Fibroblast of upper back skin (primary cell): ENCODE results near the gene WNK2.
"Not testable (repeated sequence)": the region's sequence is repeated elsewhere in the genome, so short reads cannot be mapped to it uniquely, and the experiment has no call there.

ENCODE experiments used
- DNase-seq: peaks from one replicate; pipeline ENCODE4 v3.0.0-alpha.2; 2013

The WNK2 gene

DNA sequence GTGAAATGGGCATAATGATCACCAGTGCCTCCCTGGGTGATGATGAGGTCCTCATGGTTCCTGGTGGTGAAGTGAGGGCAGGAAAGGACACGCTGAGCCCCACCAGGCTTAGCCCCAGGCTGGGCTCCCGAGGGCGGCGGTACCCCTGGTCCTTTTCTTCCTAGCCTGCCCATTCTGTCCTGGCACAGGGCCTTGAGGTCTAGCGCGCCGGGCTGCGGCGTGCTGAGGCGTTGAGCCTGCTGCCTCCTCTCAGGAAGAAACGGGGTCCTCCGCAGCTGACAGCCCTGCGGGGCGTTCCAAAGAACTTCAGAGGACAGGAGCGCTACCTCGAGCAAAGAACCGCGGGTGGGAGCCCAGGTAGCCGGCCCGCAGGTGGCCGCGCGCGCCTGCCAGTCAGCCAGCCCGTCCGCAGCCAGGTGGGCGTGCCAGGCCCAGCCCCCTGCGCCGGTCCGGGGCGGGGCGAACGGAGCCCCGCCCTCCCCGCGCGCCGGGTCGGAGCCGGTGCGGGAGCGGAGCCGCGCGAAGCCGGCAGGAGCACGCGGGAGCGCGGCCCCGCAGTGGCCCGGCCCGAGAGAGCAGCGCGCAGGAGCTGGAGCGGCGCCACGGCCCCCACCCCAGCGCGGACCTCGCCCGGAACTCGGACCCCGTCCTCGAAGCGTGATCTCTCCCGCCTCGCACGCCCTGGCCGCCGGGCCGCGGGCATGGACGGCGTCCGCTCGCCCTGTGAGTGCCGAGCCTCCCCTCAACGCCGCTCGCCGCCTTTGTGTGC, at the start of gene WNK2:
WNK2 (plus strand) TSS at position 477 of the 769 bp plus-strand sequence. CDS start 791 bp downstream, outside the sequence.
- no peak for DNase-seq

DNA sequence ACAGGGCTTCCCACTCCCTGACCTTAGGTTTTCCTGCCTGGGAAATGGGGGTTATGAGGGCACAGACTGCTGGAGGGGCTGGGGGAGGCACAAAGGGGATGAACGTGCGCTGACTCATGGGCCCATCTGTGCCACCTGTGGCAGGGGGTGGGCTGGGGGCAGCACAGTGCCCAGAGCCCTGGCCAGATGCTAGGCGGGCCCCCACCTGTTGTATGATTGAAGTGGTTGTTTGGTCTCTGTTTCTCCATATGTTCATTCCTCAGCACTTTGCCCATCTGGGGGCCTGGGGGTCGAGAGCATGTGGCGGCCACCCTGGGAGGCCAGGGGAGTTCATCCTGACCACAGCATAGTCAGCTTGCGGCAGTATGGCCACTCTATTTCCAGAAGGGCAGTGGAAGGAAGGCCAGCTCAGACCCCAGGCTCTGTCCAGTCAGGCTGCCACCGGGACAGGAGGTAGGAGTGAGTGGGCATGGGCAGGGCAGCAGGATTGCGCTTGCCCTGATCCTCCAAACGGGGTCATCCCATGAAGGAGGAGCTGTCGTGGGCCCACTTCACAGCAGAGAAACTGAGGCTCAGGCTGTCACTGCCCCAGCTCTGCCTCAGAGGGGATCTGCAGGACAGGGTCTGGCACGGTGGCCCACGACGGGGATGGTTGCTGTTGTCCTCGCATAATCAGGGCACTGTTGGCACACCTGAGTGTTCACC, 49.0 kb upstream of the WNK2 start:
- DNase-seq = no peak

DNA sequence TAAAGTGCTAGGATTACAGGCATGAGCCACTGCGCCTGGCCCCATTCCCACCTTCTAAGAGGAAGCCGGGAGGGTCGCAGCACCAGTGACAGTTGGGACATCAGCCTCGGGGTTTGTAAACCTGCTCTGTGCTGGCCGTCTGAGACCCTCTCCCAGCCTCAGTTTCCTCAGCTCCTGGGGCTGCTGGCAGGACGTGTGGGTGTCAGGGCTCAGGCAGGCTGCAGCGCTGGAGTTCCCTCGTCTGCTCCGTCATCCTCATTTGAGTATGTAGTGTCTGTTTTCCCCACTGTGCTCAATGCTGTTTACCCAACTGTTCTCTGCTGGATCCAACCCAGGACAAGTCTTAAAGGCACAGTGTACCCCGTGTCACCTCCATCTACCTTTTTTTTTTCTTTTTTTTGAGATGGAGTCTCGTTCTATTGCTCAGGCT, 47.9 kb upstream of the WNK2 start:
- DNase-seq = no peak

DNA sequence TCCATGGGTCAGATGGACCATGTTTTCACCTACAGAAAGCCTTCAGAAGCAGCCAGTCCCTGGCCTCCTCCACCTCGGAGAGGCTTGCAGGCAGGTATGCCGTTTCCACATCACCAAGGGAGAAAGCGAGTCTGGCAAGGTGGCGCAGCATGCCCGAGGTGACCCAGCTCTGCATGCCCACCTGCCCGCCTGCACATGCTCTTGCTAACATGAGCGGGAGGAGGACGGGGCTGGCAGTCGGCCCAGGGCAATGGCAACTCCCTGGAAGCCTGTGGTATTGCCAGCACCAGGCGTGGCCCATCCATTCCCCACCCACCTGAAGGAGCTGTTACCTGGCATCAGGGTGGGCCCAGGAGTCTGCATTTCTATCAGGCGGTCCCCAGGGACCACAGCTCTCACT, 46.6 kb upstream of the WNK2 start:
- no peak for DNase-seq

DNA sequence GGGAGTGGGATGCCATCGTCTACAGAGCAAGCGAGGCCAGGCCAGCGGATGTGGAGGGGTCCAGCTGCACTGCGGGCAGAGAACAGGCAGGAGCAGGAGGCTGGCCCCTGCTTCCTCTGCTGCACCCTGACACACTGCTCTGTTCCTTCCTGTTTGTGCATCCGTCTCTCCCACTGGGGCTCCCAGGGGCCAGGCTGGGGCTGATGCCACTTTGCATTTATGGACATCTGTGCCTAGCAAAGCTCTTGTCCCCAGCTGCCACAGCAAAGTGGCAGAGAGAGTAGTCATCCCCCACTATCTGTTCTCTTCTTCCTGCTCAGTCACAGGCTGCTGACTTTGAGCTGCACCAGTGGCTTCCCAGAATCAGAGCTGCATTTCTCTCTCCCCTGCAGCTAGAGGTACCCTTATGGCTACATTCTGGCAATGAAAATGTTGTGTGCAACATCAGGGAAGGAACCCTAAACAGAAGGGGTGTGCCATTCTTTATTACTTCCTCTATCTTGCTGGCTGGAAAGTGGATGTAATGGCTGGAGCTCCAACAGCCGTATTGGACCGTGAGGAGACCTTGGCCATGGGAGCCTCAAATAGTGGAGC, 45.7 kb upstream of the WNK2 start:
- DNase-seq = no peak

DNA sequence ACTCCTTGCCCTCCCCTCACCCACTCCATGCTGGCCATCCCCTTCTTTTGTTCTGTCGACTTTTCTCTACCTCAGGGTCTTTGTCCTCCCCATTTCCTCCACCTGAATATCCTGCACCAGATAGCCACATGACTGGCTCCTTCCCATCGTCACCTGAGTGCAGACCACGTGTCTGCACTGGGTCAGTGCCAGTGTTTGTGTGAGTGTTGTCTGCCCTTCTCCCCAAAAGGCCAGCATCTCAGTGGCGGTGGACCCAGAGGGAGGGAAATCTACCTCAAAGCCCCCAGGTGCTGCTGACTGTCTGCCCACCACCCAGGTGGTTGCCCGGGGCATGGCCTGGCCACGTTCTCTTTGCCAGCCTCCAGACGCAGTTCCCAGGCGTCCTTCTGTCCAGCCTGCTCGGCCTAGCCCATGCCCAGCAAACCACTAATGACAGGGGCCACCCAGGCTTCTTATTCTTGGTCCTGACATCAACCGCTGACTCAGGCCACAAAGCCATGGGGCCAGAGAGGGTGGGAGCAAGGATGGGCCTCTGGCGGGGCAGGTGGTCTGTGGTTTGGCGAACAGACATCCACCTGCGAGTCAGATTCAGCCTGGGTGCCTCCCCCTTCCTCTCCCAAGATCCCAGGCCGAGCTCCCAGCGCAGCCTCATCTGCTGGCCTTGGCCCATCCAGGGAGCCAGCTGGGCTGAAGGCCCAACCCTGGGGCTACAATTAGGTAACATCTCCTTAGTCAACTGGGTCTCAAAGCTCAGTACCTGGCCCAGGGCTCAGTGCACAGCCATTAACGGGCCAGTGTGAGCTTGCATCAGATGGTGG, 44.4 kb upstream of the WNK2 start:
- DNase-seq = no peak

DNA sequence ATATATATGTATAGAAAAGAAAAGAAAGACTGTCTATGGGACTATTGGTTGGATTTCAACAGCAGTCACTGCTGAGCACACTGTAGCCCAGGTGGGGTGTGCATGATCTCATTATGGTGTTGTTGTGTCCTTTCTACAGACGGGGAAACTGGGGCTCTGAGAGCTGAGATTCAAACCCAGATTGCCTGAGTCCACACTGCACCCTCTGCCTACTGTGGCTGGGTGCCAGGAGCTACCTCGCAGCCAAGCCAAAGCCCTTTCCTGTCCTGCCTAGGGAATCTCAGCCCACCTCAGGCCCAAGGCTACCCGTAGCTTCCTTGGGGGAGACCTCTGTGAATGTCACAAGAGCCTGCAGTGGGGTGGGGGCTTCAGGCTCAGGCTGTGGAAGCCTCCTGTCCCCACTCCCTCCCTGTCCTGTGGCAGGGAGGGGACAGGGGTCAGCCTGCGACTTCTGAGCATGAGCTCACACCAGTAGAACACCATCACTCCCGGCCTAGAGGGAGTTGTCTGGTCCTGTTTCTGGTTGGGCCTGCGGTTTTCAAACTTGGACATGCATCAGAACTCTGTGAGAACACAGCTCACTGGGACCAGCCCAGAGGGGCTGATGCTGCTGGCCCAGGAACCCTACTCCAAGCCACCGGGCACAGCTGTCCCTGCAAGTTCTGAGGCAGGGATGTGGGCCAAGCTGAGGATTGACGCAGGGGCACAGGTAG, 42.0 kb upstream of the WNK2 start:
- DNase-seq = no peak

DNA sequence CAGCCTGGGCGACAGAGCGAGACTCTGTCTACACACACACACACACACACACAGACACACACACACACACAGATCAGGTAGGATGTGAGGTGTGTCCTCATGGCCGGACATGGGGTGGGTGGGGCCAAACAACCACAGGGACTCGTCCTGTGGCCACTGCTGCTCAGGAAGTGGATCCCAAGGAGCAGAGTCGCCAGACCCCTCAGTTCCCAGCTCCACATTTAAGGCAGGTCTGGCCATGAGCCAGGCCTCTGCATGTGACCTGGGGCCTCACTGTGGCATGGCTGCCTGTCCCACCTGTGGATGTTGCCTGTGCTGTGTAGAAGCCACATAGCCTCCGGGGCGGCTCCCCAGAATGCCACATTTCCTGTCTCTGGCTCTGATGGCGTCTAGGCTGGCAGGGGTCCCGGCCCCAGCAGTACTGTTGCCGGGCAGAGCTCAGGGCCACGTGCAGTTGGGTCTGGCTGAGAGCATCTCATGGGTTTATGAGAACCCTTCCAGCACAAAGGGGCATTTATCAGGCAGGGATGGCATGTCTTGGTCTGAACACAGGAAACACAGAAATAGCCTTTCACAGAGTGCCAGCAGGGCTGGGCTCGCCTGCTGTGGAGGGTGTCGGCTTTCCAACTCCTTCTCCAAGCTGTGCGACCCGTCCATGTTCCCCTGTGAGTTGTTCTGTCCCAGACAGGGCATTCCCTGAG, 40.0 kb upstream of the WNK2 start:
- no peak for DNase-seq

DNA sequence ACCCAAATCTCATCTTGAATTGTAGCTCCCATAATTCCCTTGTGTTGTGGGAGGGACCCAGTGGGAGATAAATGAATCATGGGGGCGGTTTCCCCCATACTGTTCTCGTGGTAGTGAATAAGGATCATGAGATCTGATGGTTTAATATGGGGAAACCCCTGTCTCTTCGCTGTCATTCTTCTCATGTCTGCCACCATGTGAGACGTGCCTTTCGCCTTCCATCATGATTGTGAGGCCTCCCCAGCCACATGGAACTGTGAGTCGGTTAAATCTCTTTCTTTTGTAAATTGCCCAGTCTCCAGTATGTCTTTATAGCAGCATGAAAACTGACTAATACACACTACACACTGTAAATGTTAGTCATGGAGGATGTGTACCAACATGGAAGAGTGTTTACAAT, 37.2 kb upstream of the WNK2 start:
- DNase-seq = not testable (repeated sequence)

DNA sequence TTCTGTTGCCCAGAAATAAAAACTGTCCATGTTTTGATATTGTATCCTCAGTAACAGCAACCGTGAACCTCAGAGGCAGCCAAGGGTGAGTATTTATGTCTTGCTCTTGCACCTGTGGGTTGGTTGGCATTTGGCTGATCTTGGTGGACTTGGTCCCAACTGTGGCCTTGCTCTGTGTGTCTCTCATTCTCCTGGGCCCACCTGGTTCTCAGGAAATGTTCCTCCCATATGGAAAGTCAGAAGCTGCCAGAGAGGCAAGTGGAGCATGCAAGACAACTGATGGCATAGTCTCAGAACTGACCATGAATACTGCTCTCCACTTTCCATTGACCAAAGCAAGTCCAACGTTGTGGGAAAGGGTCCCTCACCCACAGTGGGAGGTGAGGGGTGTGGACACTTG, 36.3 kb upstream of the WNK2 start:
- no peak for DNase-seq

DNA sequence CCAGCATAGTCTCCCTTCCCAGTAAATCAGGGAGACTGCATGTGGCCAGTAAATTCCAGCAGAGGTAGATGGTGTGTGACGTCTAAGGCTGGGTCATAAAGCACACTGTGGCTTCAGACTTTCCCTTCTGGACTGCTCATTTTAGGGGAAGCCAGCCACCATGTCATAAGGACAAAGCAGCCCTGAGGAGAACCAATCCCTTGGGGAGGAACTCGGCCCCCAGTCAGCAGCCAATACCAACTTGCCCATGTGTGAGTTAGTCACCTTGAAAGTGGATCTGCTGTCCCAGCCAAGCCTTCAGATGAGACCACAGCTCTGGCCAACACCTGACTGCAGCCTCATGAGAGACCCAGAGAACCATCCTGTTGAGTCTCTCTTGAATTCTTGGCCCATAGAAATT, 35.2 kb upstream of the WNK2 start:
- DNase-seq = no peak

DNA sequence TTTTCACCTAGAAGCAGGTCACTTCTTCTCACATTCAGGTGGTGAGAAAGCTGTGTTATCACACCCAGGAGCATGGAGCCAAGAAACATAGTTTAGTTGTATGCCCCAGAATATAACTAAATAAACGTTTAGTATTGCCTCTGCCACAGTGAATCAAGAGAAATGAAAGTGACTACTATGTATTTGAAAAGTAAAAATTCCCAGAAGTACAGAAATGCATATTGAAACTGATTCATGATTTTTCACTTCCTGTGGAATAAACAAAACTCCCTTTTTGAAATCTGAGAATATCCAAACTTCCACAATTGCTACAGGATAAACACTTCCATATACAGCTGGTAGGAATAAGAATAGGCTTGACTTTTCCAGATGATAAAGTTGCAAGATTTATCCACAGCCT, 34.6 kb upstream of the WNK2 start:
- no peak for DNase-seq

DNA sequence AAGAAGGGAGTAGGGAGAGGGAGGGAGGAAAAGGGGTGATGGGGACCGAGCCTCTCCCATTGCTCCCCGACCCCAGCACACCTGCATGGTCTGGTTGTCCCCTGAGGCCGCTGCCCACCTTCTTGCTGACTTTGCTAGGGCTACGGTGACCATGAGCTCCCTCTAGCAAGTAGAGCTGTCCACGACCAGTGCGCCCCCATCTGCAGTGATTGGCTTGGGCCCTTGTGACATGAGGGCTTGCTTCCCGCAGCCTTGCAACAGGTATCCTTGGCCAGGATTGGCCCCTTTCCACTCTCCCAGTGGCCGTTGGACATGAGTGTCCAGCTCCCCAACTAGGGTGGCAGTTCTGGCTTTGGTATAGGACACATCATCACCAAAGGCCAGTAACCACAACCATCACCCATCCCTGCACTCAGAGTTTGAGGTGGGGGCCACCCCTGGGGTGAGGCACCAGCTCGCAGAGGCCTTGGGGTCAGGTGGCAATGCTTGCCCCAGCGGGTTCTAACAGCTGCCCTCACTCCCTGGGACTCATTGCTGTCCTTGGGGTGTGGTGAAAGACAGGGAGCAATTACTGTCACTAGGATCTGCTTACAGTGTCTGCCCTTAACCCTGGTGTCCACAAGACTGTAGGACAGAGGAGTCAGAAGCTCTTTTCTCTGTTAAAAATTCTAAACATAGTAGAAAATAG, 32.7 kb upstream of the WNK2 start:
- DNase-seq = no peak

DNA sequence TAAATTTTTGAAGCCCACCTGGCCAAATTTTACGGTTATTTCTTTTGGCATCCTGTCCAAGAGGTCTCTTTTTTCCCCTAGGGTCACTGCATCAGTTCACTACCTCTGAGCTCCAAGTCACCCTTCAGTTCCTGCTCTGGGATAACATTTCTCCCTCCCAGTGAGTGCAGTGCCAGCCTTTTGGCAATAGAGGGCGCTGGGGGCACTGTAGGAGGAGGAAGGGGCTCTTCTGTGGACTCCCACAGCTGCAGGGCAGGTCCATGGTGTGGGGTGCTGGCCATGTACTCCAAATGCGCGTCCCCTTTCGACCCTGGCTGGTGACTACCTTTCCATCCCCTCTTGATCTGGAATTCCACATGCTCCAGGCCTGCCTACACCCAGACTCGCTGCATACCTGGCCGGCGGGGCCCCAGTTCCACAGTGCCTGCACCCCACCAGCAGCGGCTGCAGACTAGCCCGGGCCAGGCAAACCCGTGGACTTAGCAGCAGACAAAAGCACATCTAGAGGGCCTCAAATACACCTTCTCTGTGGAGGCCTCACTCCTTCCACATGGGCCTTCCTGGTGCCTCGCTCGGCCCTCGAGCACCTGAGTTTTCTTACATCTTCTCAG, 29.5 kb upstream of the WNK2 start:
- no peak for DNase-seq

DNA sequence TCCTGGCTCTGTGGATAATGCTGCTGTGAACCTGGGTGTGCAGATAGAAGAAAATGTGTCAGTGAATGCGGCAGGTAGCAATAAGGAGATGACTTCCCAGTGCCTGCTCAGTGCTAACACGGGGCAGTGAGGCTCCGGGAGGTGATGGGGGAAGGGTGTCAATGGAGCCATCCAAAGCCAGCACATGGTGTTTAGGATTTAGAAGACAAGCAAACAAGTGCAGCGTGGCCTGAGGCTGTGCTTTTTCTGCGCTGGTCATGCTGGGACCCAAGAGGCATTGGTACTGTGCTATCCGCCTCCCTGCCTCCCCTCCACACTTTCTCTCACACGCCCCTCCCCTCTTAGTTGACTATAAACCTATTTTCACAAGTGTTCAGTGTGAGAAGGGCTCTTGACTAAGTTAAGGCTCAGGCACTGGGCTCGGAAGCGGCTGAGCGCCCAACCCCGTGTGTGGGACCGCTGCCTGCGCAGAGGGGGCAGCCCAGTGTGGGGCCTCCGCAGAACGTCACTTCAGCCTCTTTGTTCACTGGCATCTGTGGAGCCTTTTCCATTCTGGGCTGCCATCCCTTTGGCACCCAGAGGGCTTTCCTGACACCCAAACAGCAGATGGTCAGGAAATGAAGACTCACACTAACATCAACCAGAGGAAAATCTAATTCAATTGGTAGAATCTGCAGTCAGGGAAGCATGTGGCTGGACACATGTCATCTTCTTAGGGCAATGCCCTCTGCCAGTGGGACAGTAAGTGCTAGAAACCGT, 28.0 kb upstream of the WNK2 start:
- no peak for DNase-seq

DNA sequence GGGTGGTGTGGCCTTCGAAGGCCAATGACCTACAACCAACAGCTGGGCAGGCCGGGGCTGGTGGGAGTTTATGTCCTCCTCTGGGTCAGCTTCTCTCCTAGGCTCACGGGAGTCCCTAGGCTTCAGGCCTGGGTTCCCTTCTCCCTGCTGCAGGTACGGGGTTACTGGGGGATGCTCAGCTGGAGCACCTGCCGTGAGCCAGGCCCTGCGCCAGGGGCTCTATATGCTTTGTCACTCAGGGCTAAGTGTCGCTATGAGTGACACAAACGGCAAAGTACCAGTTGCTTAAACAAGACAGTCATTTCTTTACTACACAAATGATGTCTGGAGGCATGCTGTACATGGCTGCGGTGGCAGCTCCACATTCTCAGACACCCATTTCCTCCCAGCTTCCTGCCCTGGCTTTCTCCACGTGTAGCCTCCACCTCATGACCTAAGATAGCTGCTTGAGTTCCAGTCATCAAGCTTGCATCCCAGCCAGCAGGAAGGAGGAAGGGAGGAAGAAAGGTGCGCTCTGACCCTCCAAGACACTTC, 27.4 kb upstream of the WNK2 start:
- DNase-seq = no peak

DNA sequence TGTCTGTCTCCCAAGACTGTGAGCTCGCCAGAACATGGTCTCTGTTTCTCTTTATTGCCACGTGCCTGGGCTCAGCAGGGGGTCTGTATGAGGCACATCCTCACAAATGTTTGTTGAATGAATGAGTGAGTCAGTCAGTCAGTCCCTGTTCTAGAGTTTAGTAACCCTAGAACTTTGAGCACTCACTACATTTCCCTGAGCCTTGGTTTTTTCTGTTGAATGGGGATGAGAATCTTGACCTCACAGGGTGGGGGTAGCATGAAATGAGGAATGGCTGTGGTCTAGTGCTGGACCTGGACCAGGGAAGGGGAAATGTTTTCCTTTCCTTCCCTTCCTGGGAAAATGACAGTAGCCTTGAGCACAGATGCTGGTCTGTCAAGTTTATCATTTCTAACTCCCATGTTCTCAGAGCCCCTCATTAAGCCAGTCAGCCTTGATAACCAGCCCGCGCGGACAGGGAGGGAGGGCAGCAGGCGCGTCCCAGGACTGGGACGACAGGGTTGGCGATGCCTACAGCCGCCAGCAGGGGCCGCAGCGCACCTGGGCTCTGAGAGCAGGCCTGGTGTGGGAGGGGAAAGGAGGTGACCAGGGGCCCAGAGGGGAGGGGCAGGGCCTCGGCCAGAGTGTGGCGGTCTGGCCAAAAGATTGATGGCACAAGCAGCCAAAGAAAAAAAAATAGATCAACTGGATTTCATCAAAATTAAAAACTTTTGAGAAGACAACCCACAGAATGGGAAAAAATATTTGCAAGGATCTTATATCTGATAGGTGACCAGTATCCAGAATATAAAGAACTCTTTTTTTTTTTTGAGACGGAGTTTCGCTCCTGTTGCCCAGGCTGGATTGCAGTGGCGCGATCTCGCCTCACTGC, 24.1 kb upstream of the WNK2 start:
- DNase-seq = peak; percentile 78

DNA sequence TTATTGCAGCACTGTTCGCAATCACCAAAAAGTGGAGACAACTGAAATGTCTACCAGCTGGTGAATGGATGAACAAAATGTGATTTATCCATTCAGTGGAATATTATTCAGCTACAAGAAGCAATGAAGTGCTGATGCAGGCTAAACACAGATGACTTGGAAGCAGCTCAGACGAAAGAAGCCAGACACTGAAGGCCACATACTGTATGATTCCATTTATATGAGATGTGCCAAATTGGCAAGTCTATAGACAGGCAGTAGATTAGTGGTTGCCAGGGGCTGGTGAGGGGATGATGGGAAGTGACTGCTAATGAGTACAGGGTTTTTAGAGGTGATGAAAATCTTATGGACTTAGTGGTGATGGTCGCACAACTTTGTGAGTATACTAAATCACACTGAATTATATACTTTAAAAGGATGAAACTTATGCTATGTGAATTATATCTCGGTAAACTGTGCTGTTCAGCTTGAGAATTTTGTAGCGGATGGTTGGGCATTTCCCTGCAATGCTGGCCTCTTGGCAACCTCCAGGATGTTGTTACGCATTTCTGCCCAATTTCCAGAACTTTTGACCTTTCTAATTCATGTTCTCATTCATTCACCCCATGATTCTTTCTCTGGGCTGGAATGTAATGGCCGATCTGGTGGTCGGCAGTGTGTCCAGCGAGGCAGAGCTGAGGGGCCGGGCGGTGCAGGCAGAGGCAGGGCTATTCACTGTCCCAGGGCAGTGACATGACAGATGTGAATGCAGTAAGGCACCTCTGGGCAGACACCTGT, 22.0 kb upstream of the WNK2 start:
- DNase-seq = no peak
